ENCODE data around the gene BAG3. TPM values are rescaled to one million over a fixed set of nuclear protein-coding genes. Genes with fewer than 3 reads are reported as not detected.
A peak's percentile ranks its signal among the peaks of the same experiment; 100 is the strongest.

Gene BAG3
- total RNA-seq, 1 experiment from 2014 or later: 57.0 TPM

- TF ChIP-seq EGR1 (IDR thresholded peaks at IDR 0.05; ENCODE audit: low read depth) (no peak), JUND (IDR thresholded peaks at IDR 0.05) (no peak), ELF1 (IDR thresholded peaks at IDR 0.05; ENCODE audit: borderline replicate concordance, low read depth) (no peak), ATF3 (IDR thresholded peaks at IDR 0.05) (no peak), FOSL1 (IDR thresholded peaks at IDR 0.05; ENCODE audit: low read depth) (no peak), REST (IDR thresholded peaks at IDR 0.05; ENCODE audit: low read depth) (no peak), ZFX (IDR thresholded peaks at IDR 0.05) (no peak)
These were observed 26.9 kb downstream of the BAG3 start (continued) for GRCh38 chr10:119677904-119678755.

- Histone ChIP-seq H2AFZ (ENCODE audit: low read depth, low read length, poor library complexity, severe bottlenecking) (no peak overlapping the region), H3K9ac (ENCODE audit: low read length) (no peak overlapping the region), H3K36me3 (ENCODE audit: control insufficient read depth in 1 of 2, insufficient read depth in 2 of 2, low read length in 2 of 2) (peaks cover 20 to 23% of the 10 kb centered on the region in 2 experiments), H3K4me3 (replicated peaks in 1 of 2; ENCODE audit: low read depth in 1 of 2, low read length in 2 of 2) (no peak overlapping the region), H4K20me1 (ENCODE audit: insufficient read depth) (no peaks in the 10 kb centered on the region), H3K27ac (ENCODE audit: low read depth, low read length) (no peak overlapping the region), H3K27me3 (ENCODE audit: insufficient read depth, low read length) (no peaks in the 10 kb centered on the region), H3K79me2 (ENCODE audit: insufficient read depth, low read length) (peaks cover 4% of the 10 kb centered on the region; the same call in 1 of the 2 replicates), H3K9me2 (ENCODE audit: insufficient read depth) (no peaks in the 10 kb centered on the region), H3K4me1 (ENCODE audit: control insufficient read depth in 1 of 2, insufficient read depth in 2 of 2, low read length in 2 of 2) (peaks cover 41 to 56% of the 10 kb centered on the region in 2 experiments), H3K9me3 (ENCODE audit: control insufficient read depth in 1 of 2, insufficient read depth in 1 of 2, low read depth in 1 of 2, low read length in 2 of 2) (no peaks in the 10 kb centered on the region), H3K4me2 (ENCODE audit: low read length) (peak overlapping the region; percentile 60)
- ChIA-PET POLR2A (interaction anchor here (1.0 to 1.8 kb wide), 2 partner anchors 12 to 28 kb away, joined by 3 to 4 read pairs; partner anchors contain the start of gene BAG3), CTCF (interaction anchor here (1.4 to 2.8 kb wide), 2 partner anchors 71 to 180 kb away, joined by 8 to 14 read pairs; no protein-coding TSS in a partner anchor), RAD21 (ENCODE audit: low non-redundant PET in 1 of 2, low total read pairs in 2 of 2, uncharacterized antibody in 2 of 2, unreplicated experiment in 2 of 2) (no interaction called here)
- TF ChIP-seq SP1 (IDR thresholded peaks at IDR 0.05; ENCODE audit: low read depth) (no peak), POLR2AphosphoS5 (IDR thresholded peaks at IDR 0.05; ENCODE audit: low read depth, low read length) (peak; percentile 8), FOSL1 (IDR thresholded peaks at IDR 0.05; ENCODE audit: low read depth) (no peak)
- ATAC-seq (no peak), DNase-seq (ENCODE audit: low read depth, low spot score) (no peak)
- no TSS peak for BruUV-seq (replicated peaks)
- intact Hi-C loops (cut with micrococcal nuclease): no loop called here
These were observed 28.3 kb downstream of the BAG3 start for GRCh38 chr10:119679480-119679829.
